Neural progenitor cell (in vitro differentiated cells): Measurements from ENCODE around the gene CCDC196.

ENCODE experiments used
- CTCF ChIP-seq: fragments of 200-600 bp; sonication (generic); IDR thresholded peaks from 2 replicates; pipeline ENCODE4 v1.5.1; 2017; ENCODE audit warnings: antibody characterized with exemption, mild to moderate bottlenecking
- EZH2 ChIP-seq: fragments of 200-600 bp; sonication (generic); IDR thresholded peaks from 2 replicates; pipeline ENCODE4 v1.6.1; 2017; ENCODE audit warnings: antibody characterized with exemption, mild to moderate bottlenecking, moderate library complexity
- EZH2phosphoT487 ChIP-seq: fragments of 200-600 bp; sonication (generic); IDR thresholded peaks from 2 replicates; pipeline ENCODE4 v1.6.1; 2017; ENCODE audit warnings: antibody characterized with exemption

GRCh38 chr14:66459603-66460002 lies 26.6 kb upstream of the CCDC196 start:
- no peak for TF ChIP-seq CTCF
- TF ChIP-seq EZH2 = no peak
- no peak for TF ChIP-seq EZH2phosphoT487
